Erythroblast (primary cell): ENCODE results near the gene ITGA7.

Experiments used
- DNase-seq, 2 experiments: peaks; one replicate each; lab custom pipeline; 2025; lab: John Stamatoyannopoulos, UW
- GATA1 ChIP-seq: IDR thresholded peaks from 2 replicates; pipeline ENCODE4 v1.6.1; 2011; ENCODE audit warnings: low read depth, mild to moderate bottlenecking, control low read depth, low read length, moderate library complexity
- POLR2A ChIP-seq: IDR thresholded peaks from 2 replicates; pipeline ENCODE4 v1.6.1; 2011; ENCODE audit warnings: mild to moderate bottlenecking, low read length

ITGA7 gene

GRCh38 chr12:55694188-55694515 is 13.6 kb downstream of the ITGA7 start:
- no peak for DNase-seq
- TF ChIP-seq POLR2A (no peak), GATA1 (no peak)

- DNase-seq: no peak
- TF ChIP-seq GATA1 (no peak), POLR2A (no peak)
Observed at GRCh38 chr12:55693323-55694187, 14.1 kb downstream of the ITGA7 start.

- TF ChIP-seq GATA1 (no peak), POLR2A (no peak)
- no peak for DNase-seq
Observed at GRCh38 chr12:55692631-55693322, 14.9 kb downstream of the ITGA7 start.

GRCh38 chr12:55688716-55689655 is 18.7 kb downstream of the ITGA7 start:
- DNase-seq: no peak
- TF ChIP-seq GATA1 (no peak), POLR2A (no peak)

- DNase-seq: no peak
- TF ChIP-seq POLR2A (no peak), GATA1 (no peak)
Observed at GRCh38 chr12:55687746-55688145, 20.0 kb downstream of the ITGA7 start.

- TF ChIP-seq POLR2A: no peak
- TF ChIP-seq GATA1: no peak
- DNase-seq: no peak
Observed at GRCh38 chr12:55686366-55687010, 21.2 kb downstream of the ITGA7 start.

GRCh38 chr12:55685671-55686070 is 22.0 kb downstream of the ITGA7 start:
- no peak for TF ChIP-seq GATA1
- no peak for TF ChIP-seq POLR2A
- no peak for DNase-seq

- TF ChIP-seq GATA1 (no peak), POLR2A (no peak)
- no peak for DNase-seq
Observed at GRCh38 chr12:55684761-55685370, 22.8 kb downstream of the ITGA7 start.

- no peak for DNase-seq
- TF ChIP-seq GATA1 (no peak), POLR2A (no peak)
Observed at GRCh38 chr12:55683676-55684075, 24.0 kb downstream of the ITGA7 start.

- no peak for TF ChIP-seq POLR2A
- TF ChIP-seq GATA1: no peak
- no peak for DNase-seq
Observed at GRCh38 chr12:55682087-55682796, 25.5 kb downstream of the ITGA7 start.

GRCh38 chr12:55681142-55682077 is 26.3 kb downstream of the ITGA7 start:
- peak in 1 of 2 experiments; percentile 19 for DNase-seq
- no peak for TF ChIP-seq POLR2A
- no peak for TF ChIP-seq GATA1
